PC-9 (cell line): ENCODE results near the gene ADAMTSL2. TPM values are rescaled to one million over a fixed set of nuclear protein-coding genes. Genes with fewer than 3 reads are reported as not detected.

Experiments
- BruUV-seq: library from RNA; stranded (reverse); fragments of 400-500 nt; replicated peaks from 2 replicates; lab custom pipeline; 2021; lab: Mats Ljungman, UMichigan
- CTCF ChIA-PET: fragments of 300-600 bp; sonication (Branson Sonifier 250); formaldehyde crosslinking; loops from one replicate; lab custom pipeline; 2022; ENCODE audit warnings: antibody characterized with exemption; lab: Charles Lee
- POLR2A ChIA-PET: fragments of 300-600 bp; sonication (Branson Sonifier 250); formaldehyde crosslinking; loops from one replicate; lab custom pipeline; 2022; ENCODE audit warnings: antibody characterized with exemption; ENCODE audit not compliant: unreplicated experiment; lab: Charles Lee
- DNase-seq, 2 experiments: peaks; one replicate each; pipeline versions ENCODE4 v3.0.0 to v3.0.0-alpha.2; 2015 to 2022; ENCODE audit warnings: mixed read lengths in 1 of 2
- H2AFZ ChIP-seq: fragments of 200-600 bp; sonication (generic); 2 replicates; pipeline ENCODE4 v1.8.1; 2017; ENCODE audit warnings: antibody characterized with exemption
- H3F3A ChIP-seq: fragments of 200-600 bp; sonication (generic); 2 replicates; pipeline ENCODE4 v1.8.1; 2017; ENCODE audit warnings: antibody characterized with exemption, mild to moderate bottlenecking, low read depth; ENCODE audit not compliant: insufficient read depth
- H3K27ac ChIP-seq: fragments of 200-600 bp; sonication (generic); 2 replicates; pipeline ENCODE4 v1.6.1; 2016; ENCODE audit warnings: mixed run types
- H3K27me3 ChIP-seq: fragments of 200-600 bp; sonication (generic); 2 replicates; pipeline ENCODE4 v1.6.1; 2016; ENCODE audit warnings: low read depth, mixed run types; ENCODE audit not compliant: insufficient read depth
- H3K36me3 ChIP-seq: fragments of 200-600 bp; sonication (generic); 2 replicates; pipeline ENCODE4 v1.6.1; 2016; ENCODE audit warnings: low read depth, mixed run types
- H3K4me1 ChIP-seq: fragments of 200-600 bp; sonication (generic); replicated peaks from 2 replicates; pipeline ENCODE4 v1.6.1; 2016; ENCODE audit warnings: mixed run types; ENCODE audit not compliant: insufficient read depth
- H3K4me2 ChIP-seq: fragments of 200-600 bp; sonication (generic); 2 replicates; pipeline ENCODE4 v1.6.1; 2017; ENCODE audit warnings: mixed run types
- H3K4me3 ChIP-seq: fragments of 200-600 bp; sonication (generic); 2 replicates; pipeline ENCODE4 v1.6.1; 2016; ENCODE audit warnings: mixed run types
- H3K79me2 ChIP-seq: fragments of 200-600 bp; sonication (generic); 2 replicates; pipeline ENCODE4 v1.6.1; 2017; ENCODE audit warnings: low read depth, mixed run types
- H3K9me2 ChIP-seq: fragments of 200-600 bp; sonication (generic); 2 replicates; pipeline ENCODE4 v1.8.1; 2017; ENCODE audit warnings: mild to moderate bottlenecking; ENCODE audit not compliant: insufficient read depth
- H3K9me3 ChIP-seq: fragments of 200-600 bp; sonication (generic); 2 replicates; pipeline ENCODE4 v1.8.1; 2016; ENCODE audit warnings: low read depth; ENCODE audit not compliant: insufficient read depth
- H4K20me1 ChIP-seq: fragments of 200-600 bp; sonication (generic); 2 replicates; pipeline ENCODE4 v1.8.1; 2017; ENCODE audit not compliant: insufficient read depth
- EZH2 ChIP-seq: fragments of 200-600 bp; sonication (generic); IDR thresholded peaks from 2 replicates; pipeline ENCODE4 v1.8.0; 2017; ENCODE audit warnings: antibody characterized with exemption, low read depth
- intact Hi-C: fragments of 100-400 bp; cut with micrococcal nuclease; formaldehyde crosslinking; loops from one replicate; pipeline ENCODE4 v1.10.0; 2022; ENCODE audit not compliant: unreplicated experiment
- total RNA-seq: library from RNA; stranded (reverse); gene quantifications from 2 replicates; pipeline ENCODE4 v1.2.3, GENCODE V29; 2021
- TF ChIP-seq, protein P1 (sequence below): fragments of 200-600 bp; sonication (generic); conservative IDR thresholded peaks from 2 replicates; pipeline ENCODE4 v1.6.1; 2017; ENCODE audit warnings: mixed run types, antibody characterized with exemption, mild to moderate bottlenecking, moderate library complexity

ADAMTSL2 gene
- total RNA-seq, 1 experiment from 2014 or later = 0.39 TPM

DNA sequence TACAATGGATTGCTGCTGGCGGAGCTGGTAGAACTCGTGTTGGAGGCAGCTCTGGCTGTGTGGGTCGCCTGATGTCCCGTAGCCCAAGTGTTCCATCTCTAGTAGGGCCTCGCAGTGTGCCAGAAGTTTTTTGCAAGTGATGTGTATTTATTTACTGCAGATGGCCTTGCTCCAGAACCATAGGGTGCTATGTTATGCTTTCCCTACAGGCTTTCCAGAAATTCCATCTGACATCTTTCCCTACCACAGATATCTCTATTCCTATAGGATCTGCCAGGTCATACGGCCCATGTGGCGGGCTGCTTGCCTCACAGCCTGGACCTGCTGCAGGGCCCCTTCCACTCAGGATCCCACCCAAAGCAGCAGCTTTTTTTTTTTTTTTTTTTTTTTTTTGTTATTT, 16.9 kb downstream of the ADAMTSL2 start:
- no peaks in the 10 kb centered on the region for H3K9me2 ChIP-seq
- no peak for TF ChIP-seq EZH2
- TF ChIP-seq, protein P1, sequence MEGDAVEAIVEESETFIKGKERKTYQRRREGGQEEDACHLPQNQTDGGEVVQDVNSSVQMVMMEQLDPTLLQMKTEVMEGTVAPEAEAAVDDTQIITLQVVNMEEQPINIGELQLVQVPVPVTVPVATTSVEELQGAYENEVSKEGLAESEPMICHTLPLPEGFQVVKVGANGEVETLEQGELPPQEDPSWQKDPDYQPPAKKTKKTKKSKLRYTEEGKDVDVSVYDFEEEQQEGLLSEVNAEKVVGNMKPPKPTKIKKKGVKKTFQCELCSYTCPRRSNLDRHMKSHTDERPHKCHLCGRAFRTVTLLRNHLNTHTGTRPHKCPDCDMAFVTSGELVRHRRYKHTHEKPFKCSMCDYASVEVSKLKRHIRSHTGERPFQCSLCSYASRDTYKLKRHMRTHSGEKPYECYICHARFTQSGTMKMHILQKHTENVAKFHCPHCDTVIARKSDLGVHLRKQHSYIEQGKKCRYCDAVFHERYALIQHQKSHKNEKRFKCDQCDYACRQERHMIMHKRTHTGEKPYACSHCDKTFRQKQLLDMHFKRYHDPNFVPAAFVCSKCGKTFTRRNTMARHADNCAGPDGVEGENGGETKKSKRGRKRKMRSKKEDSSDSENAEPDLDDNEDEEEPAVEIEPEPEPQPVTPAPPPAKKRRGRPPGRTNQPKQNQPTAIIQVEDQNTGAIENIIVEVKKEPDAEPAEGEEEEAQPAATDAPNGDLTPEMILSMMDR = no peak
- H3K36me3 ChIP-seq = no peaks in the 10 kb centered on the region
- no peak overlapping the region for H3K4me2 ChIP-seq
- H3K4me1 ChIP-seq = no peaks in the 10 kb centered on the region
- H3F3A ChIP-seq = no peaks in the 10 kb centered on the region
- DNase-seq = no peak
- ChIA-PET POLR2A (interaction anchor here (0.5 kb wide), 1 partner anchor 92 kb away, joined by 10 read pairs; no protein-coding TSS in a partner anchor), CTCF (no interaction called here)
- no peaks in the 10 kb centered on the region for H3K9me3 ChIP-seq
- H3K4me3 ChIP-seq = no peak overlapping the region
- H3K27me3 ChIP-seq = peaks cover 93% of the 10 kb centered on the region
- no peaks in the 10 kb centered on the region; the same call in 1 of the 2 replicates for H4K20me1 ChIP-seq
- BruUV-seq = no TSS peak
- no peaks in the 10 kb centered on the region for H3K79me2 ChIP-seq
- no peak overlapping the region for H3K27ac ChIP-seq
- intact Hi-C loops = no loop called here
- no peak overlapping the region for H2AFZ ChIP-seq

DNA sequence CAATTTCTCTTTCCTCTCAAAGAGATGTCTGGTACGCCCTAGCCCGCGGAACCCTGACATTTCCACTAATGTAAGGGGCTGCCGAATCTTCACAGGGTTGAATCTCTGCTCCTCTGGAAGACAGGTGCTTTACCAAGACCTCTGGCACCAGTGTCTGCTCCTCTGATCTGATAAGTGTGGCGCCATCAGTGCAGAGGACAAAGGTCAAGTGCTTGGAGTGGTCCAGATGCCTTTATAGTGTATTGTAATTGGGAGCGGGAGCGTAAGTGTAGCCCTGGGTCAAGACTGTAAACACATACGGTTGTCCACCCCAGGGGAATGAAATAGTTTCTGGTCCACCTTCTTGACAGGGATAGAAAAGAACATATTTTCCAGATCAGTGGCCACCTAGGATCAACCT, 17.7 kb downstream of the ADAMTSL2 start:
- CTCF ChIA-PET = no interaction called here
- no TSS peak for BruUV-seq

DNA sequence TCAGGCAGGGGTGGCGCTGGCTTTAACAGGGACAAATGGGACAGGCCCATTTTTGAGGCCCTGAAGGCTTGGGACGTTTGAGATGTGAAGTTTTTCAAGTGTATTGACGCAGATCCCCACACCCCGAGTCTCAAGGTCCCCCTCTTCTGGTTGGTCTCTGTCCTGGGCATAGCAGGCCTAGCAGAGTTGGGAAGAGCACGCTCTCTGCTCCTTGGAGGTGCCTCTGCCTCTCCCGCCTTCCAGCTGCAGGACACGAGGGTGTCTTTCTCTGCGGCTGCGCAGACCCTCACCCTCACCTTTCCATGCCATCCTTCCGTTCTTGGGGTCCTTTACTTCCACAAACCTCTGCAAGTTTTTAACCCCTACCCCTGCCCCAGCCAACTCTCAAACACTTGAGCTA, 18.6 kb downstream of the ADAMTSL2 start:
- POLR2A ChIA-PET = no interaction called here
- H3K27ac ChIP-seq = no peak overlapping the region
- no TSS peak for BruUV-seq
- no peak overlapping the region for H3K4me2 ChIP-seq
- peaks cover 85% of the 10 kb centered on the region for H3K27me3 ChIP-seq
- H3K4me3 ChIP-seq = no peak overlapping the region
- H2AFZ ChIP-seq = no peak overlapping the region
- H4K20me1 ChIP-seq = no peaks in the 10 kb centered on the region; the same call in 1 of the 2 replicates
- no peaks in the 10 kb centered on the region for H3K9me2 ChIP-seq
- H3K9me3 ChIP-seq = no peaks in the 10 kb centered on the region
- DNase-seq = no peak
- CTCF ChIA-PET = interaction anchor here (0.6 kb wide), 1 partner anchor 123 kb away, joined by 3 read pairs; no protein-coding TSS in a partner anchor
- H3K36me3 ChIP-seq = no peaks in the 10 kb centered on the region
- no peaks in the 10 kb centered on the region for H3K79me2 ChIP-seq
- no peaks in the 10 kb centered on the region for H3K4me1 ChIP-seq
- TF ChIP-seq, protein P1 = no peak
- no peak for TF ChIP-seq EZH2
- H3F3A ChIP-seq = no peaks in the 10 kb centered on the region
- intact Hi-C loops = no loop called here

More for the DNA sequence above, 17.7 kb downstream of the ADAMTSL2 start:
- H3K27ac ChIP-seq = no peak overlapping the region
- H3K4me2 ChIP-seq = no peak overlapping the region
- no peak overlapping the region for H2AFZ ChIP-seq
- TF ChIP-seq, protein P1 = no peak
- no peak for TF ChIP-seq EZH2
- no peaks in the 10 kb centered on the region for H3K4me1 ChIP-seq
- no peaks in the 10 kb centered on the region; the same call in 1 of the 2 replicates for H4K20me1 ChIP-seq
- intact Hi-C loops = no loop called here
- peaks cover 92% of the 10 kb centered on the region for H3K27me3 ChIP-seq
- POLR2A ChIA-PET = no interaction called here
- no peaks in the 10 kb centered on the region for H3K36me3 ChIP-seq
- no peaks in the 10 kb centered on the region for H3K9me2 ChIP-seq
- DNase-seq = no peak
- H3K4me3 ChIP-seq = no peak overlapping the region
- no peaks in the 10 kb centered on the region for H3F3A ChIP-seq
- H3K9me3 ChIP-seq = no peaks in the 10 kb centered on the region
- no peaks in the 10 kb centered on the region for H3K79me2 ChIP-seq
